Cardiac muscle cell (in vitro differentiated cells and primary cell): ENCODE results near the gene SMAD3. TPM values are rescaled to one million over a fixed set of nuclear protein-coding genes. Genes with fewer than 3 reads are reported as not detected.

ENCODE experiments used
- DNase-seq, 2 donors: peaks; one replicate each; pipeline versions ENCODE4 v3.0.0 to v3.0.0-alpha.2; 2010 to 2017; ENCODE audit warnings: low read depth in 1 of 2, low spot score in 1 of 2
- H3K27ac ChIP-seq: fragments of 200-600 bp; sonication (generic); 2 replicates; pipeline ENCODE4 v1.5.1; 2016
- H3K27me3 ChIP-seq: fragments of 200-600 bp; sonication (generic); 2 replicates; pipeline ENCODE4 v1.6.0; 2016; ENCODE audit warnings: control low read depth
- H3K36me3 ChIP-seq: fragments of 200-600 bp; sonication (generic); 2 replicates; pipeline ENCODE4 v1.5.1; 2016; ENCODE audit warnings: control low read depth
- H3K4me1 ChIP-seq: fragments of 200-600 bp; sonication (generic); 2 replicates; pipeline ENCODE4 v1.8.1; 2017; ENCODE audit warnings: low read depth, mild to moderate bottlenecking, mixed run types
- H3K4me3 ChIP-seq: fragments of 200-600 bp; sonication (generic); 2 replicates; pipeline ENCODE4 v1.5.1; 2016; ENCODE audit warnings: mild to moderate bottlenecking
- H3K9me3 ChIP-seq: fragments of 200-600 bp; sonication (generic); 2 replicates; pipeline ENCODE4 v1.5.1; 2017; ENCODE audit warnings: low read depth, mild to moderate bottlenecking, control low read depth
- polyA plus RNA-seq: library from polyadenylated mRNA; unstranded; fragments of >200 nt; fragmentation: Nextera tagmentation; extraction: Ambion mirVana; gene quantifications from 2 replicates; pipeline ENCODE4 v1.2.1, GENCODE V29; 2016
- total RNA-seq: library from RNA; depleted of rRNA; stranded (reverse); fragments of >200 nt; gene quantifications from 2 replicates; pipeline ENCODE4 v1.2.3, GENCODE V29; 2016
- TF ChIP-seq, protein P1 (sequence below): IDR thresholded peaks from 2 replicates; pipeline ENCODE4 v1.5.1; 2012; ENCODE audit warnings: low read depth, mild to moderate bottlenecking, low read length

Gene SMAD3
- total RNA-seq (25.9 and 29.2 TPM in 2 replicates), polyA plus RNA-seq (16.3 and 26.1 TPM in 2 replicates)

DNA sequence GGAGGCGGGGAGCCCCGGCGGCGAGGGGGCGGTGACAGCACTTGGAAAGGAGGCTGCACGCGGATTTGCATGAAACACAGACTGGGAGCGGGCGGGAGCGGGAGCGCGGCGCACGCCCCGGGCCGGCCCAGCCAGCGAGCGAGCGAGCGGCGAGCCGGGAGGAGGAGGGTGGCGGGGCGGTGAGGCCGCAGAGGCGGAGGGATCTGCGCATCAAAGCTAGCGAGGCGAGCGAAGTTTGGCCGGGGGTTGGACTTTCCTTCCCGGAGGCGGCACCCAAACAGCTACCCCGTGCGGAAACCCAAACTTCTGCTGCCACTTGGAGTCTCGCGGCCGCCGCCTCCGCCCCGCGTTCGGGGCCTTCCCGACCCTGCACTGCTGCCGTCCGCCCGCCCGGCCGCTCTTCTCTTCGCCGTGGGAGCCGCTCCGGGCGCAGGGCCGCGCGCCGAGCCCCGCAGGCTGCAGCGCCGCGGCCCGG is at the start of gene SMAD3:
Gene SMAD3, plus strand, starts transcription at position 72 of the 475 bp plus-strand sequence. CDS start 553 bp downstream, outside the sequence.
- Histone ChIP-seq H3K27ac (peak within 1 kb of the TSS; percentile 93), H3K9me3 (no peaks in the 10 kb centered on the region), H3K4me1 (peaks cover 40% of the 10 kb centered on the region), H3K27me3 (peaks cover 5% of the 10 kb centered on the region), H3K36me3 (no peaks in the 10 kb centered on the region), H3K4me3 (peak within 1 kb of the TSS; percentile 66)
- peak; percentile 93 to 99 for DNase-seq
- TF ChIP-seq, protein P1, sequence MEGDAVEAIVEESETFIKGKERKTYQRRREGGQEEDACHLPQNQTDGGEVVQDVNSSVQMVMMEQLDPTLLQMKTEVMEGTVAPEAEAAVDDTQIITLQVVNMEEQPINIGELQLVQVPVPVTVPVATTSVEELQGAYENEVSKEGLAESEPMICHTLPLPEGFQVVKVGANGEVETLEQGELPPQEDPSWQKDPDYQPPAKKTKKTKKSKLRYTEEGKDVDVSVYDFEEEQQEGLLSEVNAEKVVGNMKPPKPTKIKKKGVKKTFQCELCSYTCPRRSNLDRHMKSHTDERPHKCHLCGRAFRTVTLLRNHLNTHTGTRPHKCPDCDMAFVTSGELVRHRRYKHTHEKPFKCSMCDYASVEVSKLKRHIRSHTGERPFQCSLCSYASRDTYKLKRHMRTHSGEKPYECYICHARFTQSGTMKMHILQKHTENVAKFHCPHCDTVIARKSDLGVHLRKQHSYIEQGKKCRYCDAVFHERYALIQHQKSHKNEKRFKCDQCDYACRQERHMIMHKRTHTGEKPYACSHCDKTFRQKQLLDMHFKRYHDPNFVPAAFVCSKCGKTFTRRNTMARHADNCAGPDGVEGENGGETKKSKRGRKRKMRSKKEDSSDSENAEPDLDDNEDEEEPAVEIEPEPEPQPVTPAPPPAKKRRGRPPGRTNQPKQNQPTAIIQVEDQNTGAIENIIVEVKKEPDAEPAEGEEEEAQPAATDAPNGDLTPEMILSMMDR = no peak

GRCh38 chr15:67017311-67017710 is 48.1 kb upstream of the SMAD3 start:
- no peaks in the 10 kb centered on the region for H3K36me3 ChIP-seq
- no peaks in the 10 kb centered on the region for H3K9me3 ChIP-seq
- H3K4me1 ChIP-seq = no peaks in the 10 kb centered on the region
- no peak overlapping the region for H3K4me3 ChIP-seq
- no peak for DNase-seq
- no peak overlapping the region for H3K27ac ChIP-seq
- H3K27me3 ChIP-seq = no peaks in the 10 kb centered on the region
- TF ChIP-seq, protein P1 = no peak

DNA sequence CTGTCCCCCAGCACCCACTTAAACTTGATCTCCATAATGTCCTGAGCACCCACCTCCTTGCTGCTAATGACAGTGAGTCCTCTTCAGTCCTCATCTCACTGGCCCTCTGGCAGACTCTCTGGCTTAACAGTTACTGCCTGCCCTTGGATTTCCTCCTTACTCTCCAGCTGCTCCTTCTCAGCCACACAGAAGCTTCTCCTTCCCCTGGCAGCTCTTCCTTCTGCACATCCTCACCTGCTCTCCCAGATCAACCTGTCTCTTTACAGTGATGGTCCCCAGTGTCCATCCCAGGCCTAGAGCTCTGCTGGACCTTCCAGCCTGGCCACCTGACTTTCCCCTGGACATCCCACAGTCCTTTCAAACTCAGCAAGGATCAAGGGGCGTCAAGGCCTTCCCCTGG is 47.4 kb upstream of the SMAD3 start:
- Histone ChIP-seq H3K4me3 (no peak overlapping the region), H3K27ac (no peak overlapping the region), H3K27me3 (no peaks in the 10 kb centered on the region), H3K36me3 (no peaks in the 10 kb centered on the region), H3K4me1 (no peaks in the 10 kb centered on the region), H3K9me3 (no peaks in the 10 kb centered on the region)
- TF ChIP-seq, protein P1 = no peak
- no peak for DNase-seq

DNA sequence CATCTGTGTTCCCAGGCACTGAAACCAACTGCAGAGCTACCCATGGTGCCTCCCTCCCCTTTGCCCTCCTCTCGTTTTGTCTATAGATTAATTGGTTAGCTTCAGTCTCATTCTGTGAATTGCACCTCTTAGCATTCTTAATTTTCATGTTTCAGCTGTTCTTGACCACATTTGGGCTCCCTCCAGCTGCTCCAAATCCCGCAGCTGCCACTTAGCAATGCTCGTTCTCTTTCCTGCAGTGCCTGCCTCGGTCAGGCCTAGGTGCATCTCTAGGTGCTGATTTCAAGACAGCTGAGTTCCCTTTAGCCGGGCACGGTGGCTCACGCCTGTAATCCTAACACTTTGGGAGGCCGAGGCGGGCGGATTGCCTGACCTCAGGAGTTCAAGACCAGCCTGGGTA is 47.0 kb upstream of the SMAD3 start:
- Histone ChIP-seq H3K27ac (no peak overlapping the region), H3K27me3 (no peaks in the 10 kb centered on the region), H3K4me1 (no peaks in the 10 kb centered on the region), H3K9me3 (no peaks in the 10 kb centered on the region), H3K36me3 (no peaks in the 10 kb centered on the region), H3K4me3 (no peak overlapping the region)
- DNase-seq = no peak
- TF ChIP-seq, protein P1 = no peak

GRCh38 chr15:67019069-67019468 is 46.3 kb upstream of the SMAD3 start:
- no peaks in the 10 kb centered on the region for H3K36me3 ChIP-seq
- no peak overlapping the region for H3K27ac ChIP-seq
- peaks cover 4% of the 10 kb centered on the region for H3K4me1 ChIP-seq
- TF ChIP-seq, protein P1 = no peak
- no peak for DNase-seq
- H3K4me3 ChIP-seq = no peak overlapping the region
- no peaks in the 10 kb centered on the region for H3K27me3 ChIP-seq
- H3K9me3 ChIP-seq = no peaks in the 10 kb centered on the region
